ENCODE measurements around the gene APPL1.

Gene APPL1, protein sequence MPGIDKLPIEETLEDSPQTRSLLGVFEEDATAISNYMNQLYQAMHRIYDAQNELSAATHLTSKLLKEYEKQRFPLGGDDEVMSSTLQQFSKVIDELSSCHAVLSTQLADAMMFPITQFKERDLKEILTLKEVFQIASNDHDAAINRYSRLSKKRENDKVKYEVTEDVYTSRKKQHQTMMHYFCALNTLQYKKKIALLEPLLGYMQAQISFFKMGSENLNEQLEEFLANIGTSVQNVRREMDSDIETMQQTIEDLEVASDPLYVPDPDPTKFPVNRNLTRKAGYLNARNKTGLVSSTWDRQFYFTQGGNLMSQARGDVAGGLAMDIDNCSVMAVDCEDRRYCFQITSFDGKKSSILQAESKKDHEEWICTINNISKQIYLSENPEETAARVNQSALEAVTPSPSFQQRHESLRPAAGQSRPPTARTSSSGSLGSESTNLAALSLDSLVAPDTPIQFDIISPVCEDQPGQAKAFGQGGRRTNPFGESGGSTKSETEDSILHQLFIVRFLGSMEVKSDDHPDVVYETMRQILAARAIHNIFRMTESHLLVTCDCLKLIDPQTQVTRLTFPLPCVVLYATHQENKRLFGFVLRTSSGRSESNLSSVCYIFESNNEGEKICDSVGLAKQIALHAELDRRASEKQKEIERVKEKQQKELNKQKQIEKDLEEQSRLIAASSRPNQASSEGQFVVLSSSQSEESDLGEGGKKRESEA

DNA sequence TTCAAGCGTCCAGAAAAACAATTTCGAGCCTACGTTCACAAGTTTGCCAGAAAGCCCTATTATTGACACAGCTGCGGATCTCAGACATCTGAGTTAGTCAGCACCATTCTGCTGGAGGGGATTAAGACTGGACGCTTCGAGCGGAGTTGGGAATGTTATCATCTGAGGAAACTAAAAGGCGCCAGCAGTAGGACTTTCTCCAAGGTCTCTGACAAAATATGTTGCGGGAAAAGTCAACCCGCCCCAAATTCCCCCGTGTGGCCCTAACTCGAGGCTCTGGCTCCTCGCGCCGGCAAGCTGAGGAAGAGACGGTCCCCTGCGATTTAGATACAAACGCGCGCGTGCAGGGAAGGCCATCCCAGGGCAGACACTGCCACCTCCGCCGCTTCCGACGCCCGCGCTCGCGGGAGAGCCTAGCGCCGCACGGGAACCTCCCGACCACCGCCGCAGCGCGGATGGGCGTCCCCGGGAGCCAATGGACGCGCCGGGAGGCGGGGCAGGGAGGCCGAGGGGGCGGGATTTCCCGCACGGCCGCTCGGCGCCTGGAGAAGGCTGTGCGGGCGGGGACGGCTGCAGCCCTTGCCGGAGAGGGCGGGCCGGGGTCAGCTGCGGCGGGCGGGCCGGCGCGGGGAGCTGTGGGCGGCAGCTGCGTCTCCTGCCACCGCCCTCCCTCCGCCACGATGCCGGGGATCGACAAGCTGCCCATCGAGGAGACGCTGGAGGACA lies at the start of gene APPL1:
Gene APPL1 (plus strand): TSS at position 526 of the 726 bp plus-strand sequence. CDS start 155 bp downstream, at position 681.
- peak; percentile 91 for DNase-seq

DNA sequence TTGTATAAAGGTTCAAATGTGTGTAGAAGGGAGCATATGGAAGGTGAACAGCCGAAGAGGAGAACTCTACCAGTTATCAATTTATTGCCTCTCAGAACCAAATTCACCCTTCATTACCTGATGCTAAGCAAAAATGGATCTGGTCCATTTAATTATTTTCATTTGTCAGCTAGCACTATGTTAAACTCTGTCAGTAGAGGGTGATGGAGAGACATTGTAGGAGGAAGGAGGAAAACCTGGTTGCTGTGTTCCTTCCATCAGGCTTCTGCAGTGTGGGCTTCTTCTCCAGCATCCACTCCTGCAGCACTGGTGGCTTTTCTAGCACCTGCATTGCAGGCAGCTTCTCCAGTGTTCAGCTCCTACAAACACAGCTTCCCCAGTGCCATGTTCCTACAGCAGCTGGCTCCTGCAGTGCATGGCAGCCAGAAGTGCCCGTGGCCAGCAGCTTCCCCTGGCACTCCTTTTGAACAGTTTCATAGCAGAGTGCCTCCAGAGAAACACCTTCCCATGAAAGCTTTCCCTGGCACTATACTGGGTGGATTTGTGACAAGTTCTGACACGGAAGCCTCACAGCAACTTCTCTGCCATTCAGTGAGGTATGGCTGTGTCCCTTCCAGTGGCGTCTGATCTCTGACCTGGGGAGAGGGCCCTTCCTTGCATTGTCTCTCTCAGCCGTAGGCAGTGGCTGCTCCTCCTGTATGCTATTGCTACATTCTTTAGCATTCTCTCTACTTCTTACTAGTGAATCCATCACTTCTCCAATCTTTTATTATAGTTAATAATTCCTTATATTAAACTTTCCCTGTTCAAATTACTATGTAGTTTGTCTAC lies 47.7 kb upstream of the APPL1 start:
- DNase-seq, result peak; percentile 62

DNA sequence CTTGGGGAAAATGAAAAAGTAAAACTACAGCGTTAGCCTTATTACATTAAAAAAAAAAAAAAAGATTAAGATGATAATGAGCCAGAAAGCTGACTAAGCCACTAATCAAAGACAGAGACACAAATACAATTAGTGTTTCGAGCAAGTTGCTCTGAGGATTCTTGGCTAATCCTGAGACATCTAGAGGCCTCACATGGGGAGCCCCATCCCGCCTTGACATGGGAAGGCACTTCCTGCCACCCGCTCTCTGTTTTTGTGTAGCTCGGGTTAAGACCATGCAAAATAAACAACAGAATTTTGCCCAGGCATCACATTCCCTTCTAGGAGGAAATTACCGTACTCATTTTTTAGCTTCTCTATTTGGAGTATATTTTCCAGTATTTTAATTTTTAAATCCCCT lies 43.0 kb upstream of the APPL1 start:
- no peak for DNase-seq

DNA sequence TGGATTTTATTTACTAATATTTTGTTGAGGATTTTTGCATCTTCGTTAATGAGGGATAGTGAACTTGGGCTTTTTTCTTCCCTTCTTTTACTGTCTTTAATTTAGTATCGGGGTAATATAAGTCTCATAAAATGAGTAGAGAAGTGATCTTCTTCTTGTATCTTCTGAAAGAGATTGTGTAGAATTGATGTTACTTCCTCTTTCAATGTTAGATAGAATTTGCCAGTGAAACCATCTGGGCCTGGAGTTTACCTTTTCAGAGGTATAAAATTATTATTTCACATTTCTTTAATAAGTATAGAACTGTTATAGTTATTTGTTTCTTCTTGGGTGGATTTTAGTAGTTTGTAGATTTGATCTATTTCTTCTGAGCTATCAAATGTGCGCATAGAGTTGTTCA lies 35.5 kb upstream of the APPL1 start:
- no peak for DNase-seq

DNA sequence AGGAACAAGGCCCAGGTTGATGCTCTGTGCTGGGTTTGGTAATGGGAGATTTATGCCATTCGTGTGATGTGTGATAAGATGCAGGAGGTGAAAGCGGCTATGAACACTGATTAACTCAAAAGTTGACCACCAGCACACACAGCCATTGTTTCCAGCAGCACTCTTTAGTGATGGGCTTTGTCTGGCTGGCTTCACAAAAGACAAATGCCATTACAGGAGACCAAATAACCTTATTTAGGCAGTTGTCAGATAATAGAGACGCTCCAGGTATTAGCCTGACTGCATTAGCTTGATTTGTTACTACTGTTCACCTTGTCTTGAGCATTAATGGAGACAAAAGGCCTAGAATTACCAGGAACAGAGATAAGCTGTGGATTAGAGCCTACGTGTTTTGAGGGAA lies 32.9 kb upstream of the APPL1 start:
- DNase-seq, result no peak

DNA sequence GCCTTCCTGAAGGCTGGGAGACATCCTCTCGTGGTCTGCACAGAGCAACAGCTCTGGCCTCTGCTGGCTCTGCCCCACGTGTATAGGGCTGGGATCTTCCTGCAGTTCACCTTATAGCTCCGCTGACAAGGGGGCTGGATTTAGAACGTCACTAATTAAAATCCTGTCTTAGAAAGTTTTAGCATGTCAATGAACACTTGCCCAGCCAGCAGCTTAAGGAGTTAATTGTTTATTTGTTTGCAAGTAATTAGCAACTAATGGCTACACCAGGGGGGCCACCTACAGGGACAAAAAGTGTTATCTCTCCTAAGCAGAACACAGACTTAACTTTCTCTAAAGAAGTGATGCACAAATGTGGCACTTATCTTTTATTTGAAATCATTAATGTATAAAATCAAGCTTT lies 27.6 kb upstream of the APPL1 start, which contains the start of gene HESX1:
Gene HESX1 (minus strand): TSS at position 84 of the 403 bp plus-strand sequence. CDS start 60 bp downstream, at position 24.
- DNase-seq, result peak; percentile 10

DNA sequence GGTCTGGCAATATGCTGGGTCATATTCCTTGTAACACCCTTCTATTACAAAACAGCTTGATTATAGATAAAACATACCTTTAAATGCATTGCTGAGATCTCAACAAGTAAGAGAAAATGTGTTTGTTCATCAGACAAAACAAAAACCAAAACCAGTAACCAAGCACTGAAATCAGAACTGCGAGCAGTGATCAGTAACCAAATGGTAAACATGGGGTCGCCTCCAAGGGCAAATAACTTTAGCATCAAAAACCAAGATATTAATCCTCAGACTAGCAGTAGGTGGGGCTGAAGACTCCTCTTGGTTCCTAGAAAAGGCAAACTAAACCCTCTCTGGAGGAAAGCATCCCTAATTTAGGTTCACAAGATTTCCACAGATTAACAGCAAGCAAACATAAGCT lies 21.1 kb upstream of the APPL1 start:
- no peak for DNase-seq

DNA sequence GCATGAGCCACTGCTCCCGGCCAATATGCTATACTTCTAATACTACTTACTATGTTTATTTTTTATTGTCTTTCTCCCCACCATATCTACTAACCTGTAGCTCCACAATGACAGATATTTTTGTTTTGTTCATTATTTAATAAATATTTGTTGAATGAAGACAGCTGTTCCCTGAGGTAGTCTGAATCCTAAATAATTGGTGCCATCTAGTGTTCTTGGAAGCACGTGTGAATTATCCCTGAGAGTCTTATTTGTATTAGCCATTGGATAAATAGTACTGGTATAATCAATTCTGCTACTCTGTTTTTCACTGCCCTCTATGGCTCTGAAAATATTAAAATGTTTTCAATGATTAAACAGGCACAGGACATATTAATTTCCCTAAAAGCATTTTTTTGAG lies 5.6 kb upstream of the APPL1 start:
- DNase-seq, result no peak

DNA sequence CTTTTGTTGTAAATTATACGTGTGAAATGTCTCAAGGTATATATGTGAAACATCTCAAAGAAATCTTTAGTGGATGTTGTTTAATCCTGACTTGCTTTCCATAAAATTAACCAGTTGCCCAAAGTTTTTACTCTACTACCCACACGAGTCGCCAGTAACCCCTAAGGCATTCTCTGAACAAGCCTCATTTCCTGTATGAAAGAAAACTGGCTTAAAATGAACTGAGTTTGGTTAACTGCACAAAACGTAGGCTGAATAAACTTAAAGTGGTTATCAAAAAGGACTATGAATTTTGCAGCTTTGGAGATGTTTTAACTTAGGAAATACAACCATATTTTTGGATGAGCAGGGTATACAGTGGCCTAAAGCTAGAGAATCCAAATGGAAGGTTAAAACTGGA lies 2.7 kb upstream of the APPL1 start:
- no peak for DNase-seq

DNA sequence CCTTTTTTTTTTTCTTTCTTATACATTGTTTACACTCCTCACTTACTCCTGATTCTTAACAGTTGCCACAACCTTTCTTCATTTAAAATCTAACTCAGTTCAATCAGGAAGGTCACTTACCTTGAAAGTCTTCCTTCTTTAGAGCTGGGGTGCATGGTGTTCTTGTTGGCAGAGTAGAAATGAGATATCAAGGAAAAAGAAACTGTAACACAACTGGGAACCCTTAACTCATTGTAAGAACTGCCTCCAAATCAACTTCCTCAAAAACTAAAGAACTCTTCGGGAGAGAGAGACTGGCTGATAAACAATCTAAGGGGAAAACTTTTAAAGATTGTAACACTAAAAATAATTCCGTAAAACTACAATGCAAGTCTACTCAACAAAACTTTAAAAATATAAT lies 1.4 kb upstream of the APPL1 start:
- peak; percentile 15 for DNase-seq

DNA sequence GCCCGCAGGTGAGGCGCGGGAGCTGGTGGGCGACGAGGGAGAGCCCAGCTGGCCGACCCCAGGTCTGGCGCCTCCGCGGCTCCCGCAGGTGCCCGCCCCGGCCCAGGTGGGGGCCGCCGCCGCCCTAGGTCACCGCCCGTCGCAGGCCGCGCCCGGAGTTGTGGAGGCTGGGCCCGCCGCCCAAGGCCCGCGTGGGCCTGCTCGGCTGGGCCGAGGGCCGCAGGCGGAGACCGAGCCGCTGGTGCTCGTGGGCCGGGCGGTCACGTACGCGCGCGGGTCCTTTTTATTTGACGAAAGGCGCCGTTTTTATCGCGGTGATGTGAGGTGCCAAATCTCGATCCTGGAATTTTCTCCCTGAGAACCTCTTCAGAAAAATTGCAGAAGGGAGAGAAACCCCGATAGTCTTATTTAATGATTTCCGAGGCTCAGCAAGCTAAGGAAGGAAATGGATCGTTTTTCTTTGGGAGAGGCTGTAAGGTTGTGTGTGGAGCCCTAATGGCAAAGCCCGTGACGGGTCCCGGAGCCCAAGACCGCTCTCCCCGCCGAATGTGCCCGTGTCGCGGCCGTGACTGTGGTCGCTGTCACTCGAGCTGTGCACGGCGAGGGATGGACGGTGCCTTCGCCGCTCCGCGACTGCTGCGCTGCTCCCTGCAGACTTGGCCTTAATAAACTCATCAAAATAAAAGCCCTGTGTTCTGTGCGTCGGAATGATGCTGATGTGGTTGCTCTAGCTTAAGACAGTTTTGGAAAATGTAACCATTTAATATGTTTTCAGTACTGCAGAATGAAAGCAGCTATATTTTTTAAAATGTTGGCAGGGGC lies 612 bp downstream of the APPL1 start:
- peak; percentile 57 for DNase-seq

DNA sequence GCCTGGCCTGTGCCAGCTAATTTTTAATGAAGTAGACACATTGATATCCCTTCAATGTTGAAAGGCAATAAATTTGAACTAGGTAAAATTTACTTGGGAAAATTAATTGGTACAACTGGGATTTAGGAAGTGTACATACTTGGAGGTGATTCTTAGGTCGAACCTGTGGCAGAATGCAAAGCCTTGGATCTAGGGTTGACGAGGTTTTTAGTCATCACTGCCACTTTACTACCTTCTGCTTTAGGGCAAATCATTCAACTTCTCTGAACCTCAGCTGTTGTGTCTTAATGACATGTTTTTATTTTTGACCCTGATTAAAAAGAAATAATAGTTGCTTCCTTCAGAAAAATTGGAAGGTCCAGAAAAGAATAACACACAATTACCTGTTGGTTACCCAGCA lies 2.5 kb downstream of the APPL1 start:
- no peak for DNase-seq

DNA sequence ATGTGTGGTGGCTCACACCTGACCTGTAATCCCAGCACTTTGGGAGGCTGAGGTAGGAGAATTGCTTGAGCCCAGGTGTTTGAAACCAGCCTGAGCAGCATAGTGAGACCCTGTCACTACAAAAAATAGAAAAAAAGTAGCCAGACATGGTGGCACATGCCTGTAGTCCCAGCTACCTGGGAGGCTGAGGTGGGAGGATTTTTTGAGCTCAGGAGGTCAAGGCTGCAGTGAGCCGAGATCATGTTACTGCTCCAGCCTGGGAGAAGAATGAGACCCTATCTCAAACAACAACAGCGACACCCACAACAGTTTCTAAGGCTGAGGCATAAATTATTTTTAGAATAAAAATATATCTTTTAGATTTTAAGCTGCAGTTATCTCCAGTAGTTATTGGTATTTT lies 6.3 kb downstream of the APPL1 start:
- DNase-seq, result no peak

DNA sequence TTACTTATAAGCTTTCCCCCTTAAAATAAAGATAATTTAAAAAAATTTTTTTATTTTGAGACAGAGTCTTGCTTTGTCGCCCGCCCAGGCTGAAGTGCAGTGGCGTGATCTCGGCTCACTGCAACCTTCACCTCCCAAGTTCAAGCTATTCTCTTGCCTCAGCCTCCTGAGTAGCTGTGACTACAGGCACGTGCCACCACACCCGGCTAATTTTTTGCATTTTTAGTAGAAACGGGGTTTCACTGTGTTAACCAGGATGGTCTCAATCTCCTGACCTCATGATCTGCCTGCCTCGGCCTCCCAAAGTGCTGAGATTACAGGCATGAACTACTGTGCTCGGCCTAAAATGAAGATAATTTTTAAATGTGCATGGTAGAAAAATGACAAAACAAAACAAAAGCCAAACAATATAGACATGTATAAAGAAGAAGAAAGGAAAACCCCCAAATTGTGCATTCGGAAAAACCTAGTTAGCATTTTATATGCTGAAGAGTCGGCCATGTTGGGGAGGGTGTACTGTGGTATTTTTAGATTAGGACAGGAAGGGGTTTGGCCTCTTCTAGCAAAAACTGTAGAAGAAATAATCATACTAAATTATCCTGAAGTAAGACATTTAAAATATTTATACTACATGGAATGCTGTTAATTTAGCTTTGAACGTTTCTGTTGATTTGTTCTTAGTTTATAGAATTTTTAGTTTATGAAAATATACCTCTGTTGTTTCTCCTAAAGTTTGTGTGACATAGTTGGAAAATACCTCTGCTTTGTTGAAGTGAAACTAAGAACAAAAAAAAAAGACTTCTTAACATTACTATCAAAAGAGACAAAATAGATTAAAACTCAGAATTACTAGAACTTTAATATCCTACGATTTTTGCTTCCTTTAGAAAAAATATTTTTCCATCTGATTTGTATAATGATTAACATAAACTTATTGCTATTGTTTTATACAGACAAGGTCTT lies 7.4 kb downstream of the APPL1 start:
- no peak for DNase-seq

DNA sequence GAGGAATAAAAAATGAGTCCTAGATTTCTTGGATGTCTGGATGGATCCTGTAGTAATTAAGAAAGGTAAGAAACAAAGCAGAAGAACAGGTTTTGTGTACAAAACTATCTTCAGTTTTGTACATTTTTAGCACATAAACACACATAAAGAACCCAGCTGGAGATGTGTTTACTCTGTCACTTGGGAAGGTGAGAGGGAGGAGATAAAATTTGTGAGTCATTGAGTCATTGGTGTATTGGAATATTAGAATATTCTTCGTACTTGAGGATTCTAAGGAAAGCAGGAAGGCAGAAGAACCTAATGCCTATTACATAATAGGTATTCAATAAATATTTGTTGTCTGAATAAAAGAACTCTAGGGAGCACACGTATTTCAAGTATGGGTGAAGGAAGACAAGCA lies 17.4 kb downstream of the APPL1 start:
- DNase-seq, result no peak

DNA sequence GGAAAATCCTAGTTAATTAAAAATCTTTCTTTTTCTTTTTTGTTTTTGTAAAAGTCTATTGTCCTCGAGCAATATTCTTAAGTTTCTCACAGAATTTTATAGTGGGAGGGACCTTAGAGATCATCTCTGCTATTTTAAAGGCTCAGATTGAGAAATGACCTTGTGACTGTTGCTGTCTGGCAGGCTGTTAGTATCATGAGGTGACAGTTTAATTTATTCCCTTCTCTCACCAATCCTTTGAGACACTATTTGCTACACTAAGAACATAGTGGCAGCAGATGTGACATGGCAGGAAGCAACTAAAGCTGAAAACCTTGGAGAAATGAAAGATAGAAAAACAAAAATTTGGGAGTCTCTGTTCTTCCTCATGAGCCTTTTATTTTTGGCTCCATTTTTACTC lies 24.9 kb downstream of the APPL1 start:
- DNase-seq, result no peak

DNA sequence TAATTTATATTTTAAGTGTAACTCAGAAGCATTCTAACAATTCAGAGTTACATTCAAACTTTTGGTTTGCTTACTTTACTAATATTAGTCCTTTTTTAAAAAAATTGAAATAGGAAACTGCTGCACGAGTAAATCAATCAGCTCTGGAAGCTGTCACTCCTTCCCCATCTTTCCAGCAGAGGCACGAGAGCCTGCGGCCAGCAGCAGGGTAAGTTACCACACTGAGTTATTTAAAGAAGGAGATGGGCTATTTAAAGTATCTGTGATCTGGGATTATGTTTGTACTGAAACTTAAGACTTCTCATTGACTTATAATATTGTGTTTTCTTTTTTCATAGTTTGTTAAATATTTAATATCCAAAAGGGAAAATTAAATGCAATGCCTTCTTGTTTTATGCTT lies 29.3 kb downstream of the APPL1 start:
- no peak for DNase-seq

DNA sequence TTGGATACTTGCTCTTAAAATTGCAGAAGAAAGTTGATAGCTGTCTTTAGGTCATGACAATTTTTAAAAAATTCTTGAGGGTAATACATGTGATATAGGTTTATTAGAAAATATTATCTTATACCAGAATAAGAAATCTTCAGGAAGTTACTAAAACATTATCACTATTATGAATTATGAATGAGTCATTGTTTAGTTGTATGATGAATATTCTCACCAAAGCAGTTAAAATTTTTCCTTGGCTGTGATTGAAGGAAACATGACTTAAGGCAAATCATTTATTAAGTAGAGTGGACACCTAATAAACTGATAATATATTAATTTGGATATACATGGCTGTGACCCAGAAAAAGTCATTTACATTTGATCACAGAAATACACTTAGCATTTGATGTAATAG lies 30.1 kb downstream of the APPL1 start:
- no peak for DNase-seq

DNA sequence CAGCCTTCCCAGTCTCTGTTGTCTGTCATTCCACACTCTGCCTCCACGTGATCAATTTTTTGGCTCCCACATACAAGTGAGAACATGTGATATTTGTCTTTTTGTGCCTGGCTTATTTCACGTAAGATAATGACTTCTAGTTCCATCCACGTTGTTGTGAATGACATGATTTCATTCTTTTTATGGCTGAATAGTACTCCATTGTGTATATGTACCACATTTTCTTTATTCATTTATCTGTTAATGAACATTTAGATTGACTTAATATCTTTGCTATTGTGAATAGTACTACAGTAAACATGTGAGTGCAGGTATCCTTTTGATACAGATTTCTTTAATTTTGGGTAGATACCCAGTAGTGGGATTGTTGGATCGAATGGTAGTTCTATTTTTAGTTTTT lies 33.6 kb downstream of the APPL1 start:
- DNase-seq, result no peak

DNA sequence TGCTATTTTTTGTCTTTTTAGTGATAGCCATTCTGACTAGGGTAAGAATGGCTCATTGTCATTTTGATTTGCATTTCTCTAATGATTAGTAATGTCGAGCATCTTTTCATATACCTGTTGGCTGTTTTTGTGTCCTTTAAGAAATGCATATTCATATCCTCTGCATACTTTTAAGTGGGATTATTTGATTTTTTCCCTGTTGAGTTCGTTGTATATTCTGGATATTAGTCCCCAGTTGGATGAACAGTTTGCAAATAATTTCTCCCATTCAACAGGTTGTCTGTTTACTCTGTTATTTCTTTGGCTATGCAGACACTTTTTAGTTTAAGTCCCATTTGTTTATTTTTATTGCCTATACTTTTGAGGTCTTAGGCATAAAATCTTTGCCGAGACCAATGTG lies 34.4 kb downstream of the APPL1 start:
- no peak for DNase-seq

DNA sequence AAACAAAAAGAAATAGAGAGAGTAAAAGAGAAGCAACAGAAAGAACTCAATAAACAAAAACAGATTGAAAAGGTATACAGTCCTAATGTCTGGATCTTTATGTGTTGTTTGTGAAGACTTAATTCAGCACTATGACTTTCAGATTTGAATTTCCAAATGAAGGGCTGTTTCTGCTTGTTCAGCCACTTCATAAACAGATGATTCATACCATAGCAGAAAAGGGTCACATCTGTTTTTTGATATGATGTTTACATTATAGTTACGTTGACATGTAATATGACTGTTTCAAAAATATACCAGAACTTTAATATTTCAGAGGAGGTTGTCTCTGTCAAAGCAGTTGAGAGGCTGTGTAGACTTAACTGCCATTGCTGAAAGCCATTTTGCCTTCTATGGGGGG lies 40.9 kb downstream of the APPL1 start:
- no peak for DNase-seq

Data from hematopoietic multipotent progenitor cell treated with erythropoietin and hydrocortisone succinate and interleukin-3 and kit ligand, for 6 days (in vitro differentiated cells).